Stimulated activated CD4-positive, alpha-beta T cell treated with anti-CD3 and anti-CD28 coated beads, Interleukin-1b, Interleukin-23, amount 100 ng/mL, for 24 hours (primary cell): ENCODE results near the gene FHIT.

Experiments used
- DNase-seq, 4 experiments: peaks; one replicate each; pipeline ENCODE4 v3.0.0-alpha.2; 2020; ENCODE audit warnings: low read depth in 4 of 4, low spot score in 1 of 4

FHIT gene

DNA sequence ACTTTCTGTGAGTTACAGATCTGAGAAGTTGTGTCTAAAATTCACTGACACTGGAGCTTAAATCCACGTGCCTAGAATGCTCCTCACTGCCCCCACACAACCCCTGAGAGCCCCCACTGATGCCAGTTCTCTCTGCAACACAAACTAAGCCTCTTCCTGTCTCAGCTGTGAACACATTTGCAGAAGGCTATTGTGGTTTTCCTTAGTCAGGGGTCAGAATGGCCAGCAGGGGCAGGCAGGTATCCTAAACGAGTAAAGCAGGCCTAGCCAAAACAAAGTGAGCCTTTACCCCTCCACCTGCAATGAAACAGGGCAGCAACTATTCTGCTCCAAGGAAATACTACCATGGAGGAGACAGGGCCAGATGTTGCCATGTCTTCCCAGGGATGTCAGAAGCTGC lies 78.6 kb downstream of the FHIT start:
- DNase-seq: no peak

DNA sequence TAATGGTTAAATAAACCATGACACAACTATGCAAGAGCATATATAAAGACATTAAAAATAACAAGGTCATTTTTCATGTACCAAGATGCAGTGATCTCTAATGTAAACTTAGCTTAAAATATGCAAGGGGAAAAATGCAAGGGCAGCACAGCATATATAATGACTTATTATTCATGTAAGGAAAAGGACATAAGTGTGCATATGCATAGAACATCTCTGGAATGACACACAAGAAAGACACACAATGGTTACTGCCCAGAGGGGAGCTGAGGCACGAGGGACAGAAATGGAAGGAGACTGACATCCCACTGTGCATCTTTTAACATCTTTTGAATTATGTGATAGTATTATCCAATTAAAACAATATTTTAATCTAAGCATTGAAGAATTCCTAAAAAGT lies 79.0 kb downstream of the FHIT start:
- no peak for DNase-seq

- DNase-seq: no peak
Measured at GRCh38 chr3:61169621-61170251, 81.5 kb downstream of the FHIT start.

GRCh38 chr3:61168286-61168685 lies 83.0 kb downstream of the FHIT start:
- no peak for DNase-seq

DNA sequence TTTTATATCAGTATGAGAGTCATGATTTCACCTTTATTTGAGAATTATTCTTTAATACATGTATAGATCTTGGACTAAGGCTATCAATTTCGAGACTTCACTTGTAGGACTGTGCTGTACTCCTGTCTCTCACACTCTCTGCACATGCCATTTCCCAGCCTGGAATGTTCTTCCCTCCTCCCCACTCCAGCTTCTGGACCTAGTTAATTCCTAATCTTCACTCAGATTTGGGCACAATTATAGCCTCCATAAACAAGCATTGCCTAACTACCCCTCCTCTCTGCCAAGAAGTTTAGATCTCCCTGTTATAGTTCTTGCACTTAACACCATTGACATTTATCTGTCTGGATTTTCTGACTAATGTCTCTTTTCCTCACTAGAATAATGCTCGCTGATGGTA lies 88.3 kb downstream of the FHIT start:
- DNase-seq: no peak

DNA sequence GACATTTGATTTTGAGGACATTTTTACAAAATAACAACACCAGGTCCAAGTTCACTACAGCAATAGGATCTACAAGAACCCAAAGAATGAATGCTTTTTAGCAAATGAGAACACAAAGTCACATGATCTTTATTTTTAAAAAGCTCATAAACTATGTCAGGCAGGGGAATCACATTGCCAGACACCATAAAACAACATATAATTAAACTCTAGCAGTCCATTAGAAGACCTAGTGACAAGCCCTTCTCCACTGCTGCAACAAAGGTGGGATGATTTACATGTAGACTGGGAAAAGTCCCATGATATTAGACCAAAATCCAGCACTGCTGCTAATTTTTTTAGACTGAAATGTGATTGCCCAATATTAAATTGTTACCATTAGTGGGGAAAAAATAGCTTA lies 92.6 kb downstream of the FHIT start:
- DNase-seq: no peak

DNA sequence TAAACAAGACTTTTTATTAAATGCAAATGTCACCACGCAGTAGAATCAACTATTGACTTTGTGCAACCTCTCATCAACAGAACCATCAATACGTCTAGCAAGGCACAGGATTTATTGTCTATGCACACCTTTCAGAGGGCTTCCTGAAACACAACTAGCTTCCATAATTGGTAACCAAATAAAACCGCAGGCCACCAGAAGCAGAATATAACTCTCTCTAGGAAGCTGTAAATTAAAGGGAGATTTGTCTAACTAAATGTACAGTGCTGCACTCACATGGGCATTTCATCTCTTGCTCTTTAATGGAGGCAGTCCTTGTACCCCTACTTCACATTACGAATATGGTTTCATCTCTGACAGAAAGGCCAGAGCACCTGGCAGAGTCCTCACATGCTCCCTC lies 93.0 kb downstream of the FHIT start:
- no peak for DNase-seq

DNA sequence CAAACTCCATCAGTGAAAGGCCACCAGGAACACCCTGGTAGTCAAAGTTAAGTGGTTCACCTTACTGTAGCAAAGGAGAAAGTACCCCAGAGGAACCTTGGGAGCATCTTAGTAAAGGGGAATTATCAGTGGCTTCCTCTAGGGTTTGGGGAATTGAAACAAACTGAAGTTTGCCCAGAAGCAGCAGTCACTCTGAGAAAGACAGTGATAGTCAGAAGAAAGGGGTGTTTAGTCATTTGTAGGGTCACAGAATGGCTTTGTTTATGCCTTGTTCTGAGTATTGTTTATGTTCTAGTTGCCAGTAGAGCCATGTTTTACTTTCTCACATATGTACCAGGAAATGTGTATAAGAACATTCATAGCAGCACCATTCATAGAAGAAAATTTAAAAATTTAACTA lies 93.8 kb downstream of the FHIT start:
- DNase-seq: no peak

DNA sequence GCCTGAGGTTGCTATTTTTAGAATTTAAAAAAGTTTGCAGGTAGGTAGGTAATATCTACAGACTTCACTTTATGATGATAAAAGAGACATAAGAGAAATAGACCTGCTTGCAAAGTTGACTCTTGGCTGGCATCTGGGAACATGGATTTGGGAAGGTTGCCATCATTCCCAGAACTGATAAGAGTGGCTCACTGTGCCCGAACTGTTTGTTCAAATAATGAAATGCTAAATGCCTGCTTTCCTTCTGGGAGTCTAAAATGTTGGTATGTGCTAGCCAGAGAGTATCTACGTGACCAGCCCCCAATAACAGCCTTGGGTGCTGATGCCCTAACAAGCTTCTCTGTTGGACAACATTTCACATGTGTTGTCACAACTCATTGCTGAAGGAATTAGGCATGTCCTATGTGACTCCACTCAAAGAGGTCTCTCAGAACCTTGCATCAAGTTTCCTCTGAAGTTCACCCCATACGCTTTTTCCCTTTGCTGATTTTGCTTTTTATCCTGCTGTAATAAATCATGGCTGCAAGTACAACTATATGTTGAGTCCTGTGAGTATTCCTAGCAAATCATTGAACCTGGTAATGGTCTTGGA lies 95.5 kb downstream of the FHIT start:
- DNase-seq: no peak

DNA sequence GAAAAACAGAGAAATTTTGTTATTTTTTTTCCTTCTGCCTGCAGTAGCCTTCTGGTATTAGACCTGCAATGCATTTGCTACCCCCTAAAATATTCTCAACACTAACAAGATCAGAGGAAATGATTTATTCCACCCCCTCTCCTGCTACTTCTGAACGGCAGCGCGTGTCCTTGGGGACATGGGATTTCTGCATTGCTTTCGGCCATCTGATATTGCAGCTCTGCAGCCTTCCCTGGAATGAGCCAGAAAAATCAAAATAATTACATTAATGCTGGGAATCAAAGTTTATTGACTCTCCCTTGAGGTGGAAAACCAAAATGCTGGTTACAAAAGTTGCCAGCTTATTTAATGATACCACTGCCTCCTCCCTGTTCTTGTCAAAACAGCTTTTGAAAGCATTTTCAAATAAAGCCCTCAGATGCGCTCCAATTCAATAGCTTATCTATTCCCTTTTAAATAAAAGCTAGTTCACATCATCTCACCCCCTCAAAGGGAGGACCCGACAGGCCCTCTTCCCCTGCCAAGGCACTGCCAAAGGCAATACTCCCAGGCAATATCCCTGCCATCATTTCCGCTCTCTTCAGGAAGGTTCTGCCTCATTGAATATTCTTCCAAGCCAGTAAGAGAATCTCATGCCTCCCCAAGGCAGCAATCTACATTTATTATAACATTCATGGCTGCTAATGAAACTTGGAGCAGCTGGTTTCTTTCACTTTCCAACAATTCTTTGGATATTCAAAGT lies 96.6 kb downstream of the FHIT start:
- DNase-seq: no peak

- no peak for DNase-seq
Measured at GRCh38 chr3:61152071-61152470, 99.2 kb downstream of the FHIT start.

- no peak for DNase-seq
Measured at GRCh38 chr3:61149236-61149635, 102.0 kb downstream of the FHIT start.

DNA sequence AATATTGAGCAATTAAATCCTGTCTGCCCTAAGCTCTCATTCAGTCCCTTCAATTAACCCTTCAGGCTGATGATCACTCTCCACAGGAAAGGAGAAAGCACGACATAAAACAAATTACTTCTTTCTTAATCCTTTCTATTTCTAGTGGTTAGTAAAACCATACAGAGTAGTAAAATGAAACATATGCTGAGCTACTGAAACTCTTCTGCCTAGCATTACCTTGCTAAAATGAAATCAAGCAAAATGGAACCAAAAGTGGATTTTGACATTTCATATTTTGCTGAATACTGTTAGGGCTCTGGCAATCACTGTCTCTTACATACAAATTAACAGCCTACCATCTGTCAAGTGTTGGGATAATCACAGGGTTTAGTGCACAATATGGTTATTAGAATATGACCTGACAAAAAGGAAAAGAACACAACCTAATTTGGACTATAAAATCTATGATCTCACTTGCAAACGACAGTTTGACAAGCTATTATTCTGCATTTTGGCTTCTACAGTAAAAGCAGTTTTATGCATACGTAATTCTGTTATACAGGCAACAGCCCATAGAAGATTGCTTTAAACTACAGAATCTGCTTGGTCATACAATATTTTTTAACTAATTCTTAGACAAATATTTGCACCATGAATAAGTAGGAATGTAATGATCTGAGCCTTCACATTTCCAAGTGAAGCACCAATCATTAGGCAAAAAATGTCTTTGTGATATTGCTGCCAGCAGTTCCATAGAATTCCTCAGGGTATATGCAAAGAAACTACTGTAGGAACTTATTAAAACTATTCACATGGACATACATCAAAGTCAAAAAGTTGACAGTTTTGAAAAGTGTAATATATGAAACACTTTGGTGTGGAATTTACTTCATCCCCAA lies 105.0 kb downstream of the FHIT start:
- DNase-seq: no peak

- no peak for DNase-seq
Measured at GRCh38 chr3:61141697-61142096, 109.6 kb downstream of the FHIT start.

DNA sequence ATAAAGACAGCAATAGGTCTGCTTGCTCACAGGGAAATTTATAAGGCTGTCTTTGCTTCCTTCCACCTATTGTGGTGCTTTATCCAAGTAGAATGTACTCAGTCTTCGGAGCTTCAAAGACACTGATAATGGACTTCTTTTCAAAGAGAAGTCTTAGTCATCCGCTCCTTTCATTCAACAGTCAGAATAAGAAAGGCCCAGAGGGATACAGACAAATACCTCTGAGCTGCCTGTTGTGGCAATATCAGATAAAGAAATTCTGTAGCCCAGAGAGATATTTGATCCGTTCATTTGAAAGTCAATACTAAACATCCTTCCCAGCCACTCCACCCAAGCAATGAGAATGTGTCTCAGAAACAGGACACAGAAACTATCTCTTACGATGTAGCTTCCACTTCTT lies 110.0 kb downstream of the FHIT start:
- DNase-seq: no peak

DNA sequence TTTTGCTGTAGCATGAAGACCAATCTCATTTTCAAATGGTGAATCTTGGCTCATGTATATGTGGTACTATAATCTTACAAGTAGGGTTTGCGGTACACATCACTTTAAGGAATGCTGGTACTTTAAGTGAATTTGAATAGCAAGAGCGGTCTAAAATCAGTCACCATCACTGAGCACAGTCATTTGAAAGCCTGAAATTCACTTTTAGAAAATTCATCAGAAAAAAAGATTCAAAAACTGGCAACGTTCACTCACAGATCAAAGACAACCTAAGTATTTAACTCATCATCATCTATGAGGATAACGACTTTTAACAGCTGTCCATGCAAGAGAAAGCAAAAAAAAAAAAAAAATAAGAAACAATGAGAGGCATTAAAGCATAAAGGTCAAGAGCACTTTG lies 111.6 kb downstream of the FHIT start:
- DNase-seq: no peak

DNA sequence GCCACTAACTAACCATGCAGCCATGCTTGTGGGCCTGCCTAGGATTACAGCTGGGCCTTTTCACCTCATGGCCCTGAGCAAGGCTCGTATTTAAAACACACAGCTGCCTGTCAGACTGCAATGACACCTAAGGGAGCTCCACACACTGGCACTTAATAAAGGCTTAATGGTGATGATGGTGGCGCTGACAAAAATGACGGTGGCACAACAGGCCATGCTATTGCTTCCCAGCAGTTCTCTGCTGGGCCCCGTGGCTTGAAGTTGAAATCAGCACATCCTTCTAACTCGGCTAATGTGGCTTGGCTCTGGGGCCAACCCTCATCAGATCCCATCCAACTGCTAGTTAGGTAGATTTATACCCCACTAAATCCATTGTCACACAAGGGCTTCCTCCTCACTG lies 112.9 kb downstream of the FHIT start:
- DNase-seq: no peak

GRCh38 chr3:61136191-61136590 lies 115.1 kb downstream of the FHIT start:
- no peak for DNase-seq

GRCh38 chr3:61134532-61134931 lies 116.7 kb downstream of the FHIT start:
- no peak for DNase-seq

- DNase-seq: no peak
Measured at GRCh38 chr3:61132062-61132461, 119.2 kb downstream of the FHIT start.

- no peak for DNase-seq
Measured at GRCh38 chr3:61118830-61119229, 132.4 kb downstream of the FHIT start.
